ENCODE results near the gene FBXO21. TPM values are rescaled to one million over a fixed set of nuclear protein-coding genes. Genes with fewer than 3 reads are reported as not detected.
A peak's percentile ranks its signal among the peaks of the same experiment; 100 is the strongest.

The FBXO21 gene
- 35.4 TPM for total RNA-seq
- long read RNA-seq, full-length matches to known transcripts: 90 of 106 reads
- long read RNA-seq, partial matches to known transcripts: 5 of 106 reads
- long read RNA-seq, other reads (novel, unspliced or antisense): 11 of 106 reads

DNA sequence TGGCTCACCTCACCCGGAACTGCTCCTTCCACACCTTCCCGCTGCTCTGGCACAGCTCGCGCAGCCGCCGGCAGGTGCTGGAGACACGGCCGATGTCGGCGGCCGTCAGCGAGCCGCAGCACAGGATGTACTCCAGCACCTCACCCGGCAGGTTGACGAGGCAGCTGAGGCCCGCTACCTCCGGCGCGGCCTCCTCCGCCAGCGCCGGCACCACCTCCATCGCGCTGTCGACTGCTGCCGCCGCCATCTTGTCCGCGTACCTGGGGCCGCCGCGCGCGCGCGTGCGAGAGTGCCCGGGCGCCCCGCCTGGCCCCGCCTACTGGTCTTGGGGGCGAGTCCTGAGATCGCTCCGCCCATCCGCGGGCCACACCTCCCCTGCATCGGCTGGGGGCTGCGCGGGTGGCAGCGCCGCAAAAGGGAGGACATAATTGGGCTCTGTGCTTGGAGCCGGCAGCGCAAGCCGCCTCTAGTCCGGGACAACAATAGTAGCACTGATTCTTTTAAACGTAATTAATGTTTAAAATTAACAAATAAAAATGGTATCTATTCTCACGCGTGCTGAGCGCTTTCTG lies at the start of gene FBXO21:
Gene FBXO21, minus strand, starts transcription at position 261 of the 572 bp plus-strand sequence. Its CDS starts 14 bp downstream, at position 247.
- H3K27ac ChIP-seq: peak within 1 kb of the TSS; percentile 84
- H3K4me1 ChIP-seq: peaks cover 31% of the 10 kb centered on the region
- H3K9me3 ChIP-seq: no peaks in the 10 kb centered on the region
- H3K36me3 ChIP-seq: peaks cover 17% of the 10 kb centered on the region
- DNase-seq (peak; percentile 92), ATAC-seq (peak; percentile 98 to 99)
- peak within 1 kb of the TSS; percentile 75 for H3K4me3 ChIP-seq
- H3K27me3 ChIP-seq (ENCODE audit: low read depth): no peaks in the 10 kb centered on the region
- intact Hi-C loops (cut with DNase I): no loop called here
- TF ChIP-seq, protein P1, sequence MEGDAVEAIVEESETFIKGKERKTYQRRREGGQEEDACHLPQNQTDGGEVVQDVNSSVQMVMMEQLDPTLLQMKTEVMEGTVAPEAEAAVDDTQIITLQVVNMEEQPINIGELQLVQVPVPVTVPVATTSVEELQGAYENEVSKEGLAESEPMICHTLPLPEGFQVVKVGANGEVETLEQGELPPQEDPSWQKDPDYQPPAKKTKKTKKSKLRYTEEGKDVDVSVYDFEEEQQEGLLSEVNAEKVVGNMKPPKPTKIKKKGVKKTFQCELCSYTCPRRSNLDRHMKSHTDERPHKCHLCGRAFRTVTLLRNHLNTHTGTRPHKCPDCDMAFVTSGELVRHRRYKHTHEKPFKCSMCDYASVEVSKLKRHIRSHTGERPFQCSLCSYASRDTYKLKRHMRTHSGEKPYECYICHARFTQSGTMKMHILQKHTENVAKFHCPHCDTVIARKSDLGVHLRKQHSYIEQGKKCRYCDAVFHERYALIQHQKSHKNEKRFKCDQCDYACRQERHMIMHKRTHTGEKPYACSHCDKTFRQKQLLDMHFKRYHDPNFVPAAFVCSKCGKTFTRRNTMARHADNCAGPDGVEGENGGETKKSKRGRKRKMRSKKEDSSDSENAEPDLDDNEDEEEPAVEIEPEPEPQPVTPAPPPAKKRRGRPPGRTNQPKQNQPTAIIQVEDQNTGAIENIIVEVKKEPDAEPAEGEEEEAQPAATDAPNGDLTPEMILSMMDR (IDR thresholded peaks at IDR 0.05): no peak

- DNase-seq: peak; percentile 87
- no peaks in the 10 kb centered on the region for H3K4me1 ChIP-seq
- intact Hi-C loops (cut with DNase I): no loop called here
- peaks cover 18% of the 10 kb centered on the region for H3K27me3 ChIP-seq (ENCODE audit: low read depth)
- no peak overlapping the region for H3K4me3 ChIP-seq
- TF ChIP-seq, protein P1 (IDR thresholded peaks at IDR 0.05): peak; percentile 82
- H3K36me3 ChIP-seq: no peaks in the 10 kb centered on the region
- H3K9me3 ChIP-seq: no peaks in the 10 kb centered on the region
- ATAC-seq: peak; percentile 48 to 59
- no peak overlapping the region for H3K27ac ChIP-seq
These were observed 46.3 kb upstream of the FBXO21 start for GRCh38 chr12:117236456-117237001.

GRCh38 chr12:117235261-117235660 lies 45.0 kb upstream of the FBXO21 start:
- intact Hi-C loops (cut with DNase I): no loop called here
- Histone ChIP-seq H3K27ac (no peak overlapping the region), H3K4me3 (no peak overlapping the region), H3K4me1 (no peaks in the 10 kb centered on the region), H3K36me3 (no peaks in the 10 kb centered on the region), H3K27me3 (ENCODE audit: low read depth) (peaks cover 18% of the 10 kb centered on the region), H3K9me3 (no peaks in the 10 kb centered on the region)
- TF ChIP-seq, protein P1 (IDR thresholded peaks at IDR 0.05): no peak
- DNase-seq (no peak), ATAC-seq (no peak)

DNA sequence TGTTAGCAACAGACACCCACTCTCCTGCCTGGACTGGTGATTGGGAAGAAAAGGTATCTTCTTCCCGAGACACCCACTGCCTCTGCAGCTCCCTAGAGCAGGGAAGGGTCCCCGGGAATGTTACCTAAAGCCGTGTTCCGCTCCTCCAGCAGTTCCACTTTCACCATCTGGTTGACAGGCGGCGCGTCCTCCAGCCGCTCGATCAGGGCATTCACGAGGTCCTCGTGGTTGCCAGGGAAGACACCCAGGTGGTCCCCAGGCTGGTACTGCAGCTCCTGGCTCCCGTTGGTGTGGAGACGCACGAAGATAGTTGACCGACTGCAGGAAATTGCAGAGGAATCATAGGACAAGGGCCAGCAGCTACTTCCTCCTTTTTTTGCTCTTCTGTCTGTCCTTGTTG lies 44.2 kb upstream of the FBXO21 start:
- no peaks in the 10 kb centered on the region for H3K4me1 ChIP-seq
- H3K4me3 ChIP-seq: no peak overlapping the region
- no peaks in the 10 kb centered on the region for H3K36me3 ChIP-seq
- H3K9me3 ChIP-seq: no peaks in the 10 kb centered on the region
- ATAC-seq (no peak), DNase-seq (no peak)
- TF ChIP-seq, protein P1 (IDR thresholded peaks at IDR 0.05): no peak
- peaks cover 18% of the 10 kb centered on the region for H3K27me3 ChIP-seq (ENCODE audit: low read depth)
- no peak overlapping the region for H3K27ac ChIP-seq
- intact Hi-C loops (cut with DNase I): no loop called here

- H3K4me3 ChIP-seq: no peak overlapping the region
- no peak for DNase-seq
- ATAC-seq: no peak
- intact Hi-C loops (cut with DNase I): no loop called here
- H3K36me3 ChIP-seq: no peaks in the 10 kb centered on the region
- H3K9me3 ChIP-seq: no peaks in the 10 kb centered on the region
- peaks cover 10% of the 10 kb centered on the region for H3K27me3 ChIP-seq (ENCODE audit: low read depth)
- H3K27ac ChIP-seq: no peak overlapping the region
- no peaks in the 10 kb centered on the region for H3K4me1 ChIP-seq
- TF ChIP-seq, protein P1 (IDR thresholded peaks at IDR 0.05): no peak
These were observed 41.5 kb upstream of the FBXO21 start for GRCh38 chr12:117231750-117232149.

All from lower lobe of right lung (tissue), 2 donors.